Midbrain (tissue), 1 donor: Measurements from ENCODE around the gene PLA2G6.

Experiments used
- DNase-seq: peaks from one replicate; lab custom pipeline; 2025; lab: John Stamatoyannopoulos, UW

The PLA2G6 gene

DNA sequence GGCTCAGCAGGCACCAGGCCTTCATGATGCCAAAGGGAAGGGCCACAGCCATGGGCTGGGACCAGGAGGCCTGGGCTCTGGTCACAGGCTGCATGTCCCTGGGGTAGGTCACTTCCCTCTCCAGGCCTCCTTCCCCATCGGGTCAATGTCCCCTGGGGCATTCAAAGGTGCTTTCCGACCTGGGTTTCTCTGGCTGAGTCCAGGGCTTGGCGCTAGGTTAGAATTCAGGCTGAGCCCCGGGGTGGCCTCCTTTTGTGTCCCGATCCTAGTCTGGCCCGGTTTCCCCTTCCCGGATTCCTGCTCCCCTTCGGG, 32.3 kb upstream of the PLA2G6 start:
- no peak for DNase-seq

GRCh38 chr22:38213319-38213989, 31.8 kb upstream of the PLA2G6 start:
- no peak for DNase-seq

- no peak for DNase-seq
These were observed 30.8 kb upstream of the PLA2G6 start for GRCh38 chr22:38212442-38212841.

DNA sequence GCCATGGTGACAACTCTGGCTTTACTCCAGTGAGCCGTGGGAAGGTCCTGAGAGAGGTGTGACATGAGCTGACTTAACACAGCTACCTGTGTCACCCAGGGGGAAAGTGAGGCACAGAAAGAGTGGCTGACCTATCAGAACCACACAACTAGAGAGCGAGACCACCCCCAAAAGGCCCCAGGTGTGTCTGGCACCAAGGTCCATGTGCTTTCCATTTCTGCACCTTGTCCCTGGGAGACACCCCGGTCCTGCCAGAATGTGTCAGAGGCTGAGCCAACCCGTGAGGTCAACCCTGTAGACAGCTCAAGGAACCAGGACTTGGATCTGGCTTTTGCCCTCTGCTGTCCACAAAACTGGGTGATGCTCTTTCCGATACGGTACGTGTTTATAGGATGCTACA, 29.9 kb upstream of the PLA2G6 start:
- DNase-seq, result no peak

DNA sequence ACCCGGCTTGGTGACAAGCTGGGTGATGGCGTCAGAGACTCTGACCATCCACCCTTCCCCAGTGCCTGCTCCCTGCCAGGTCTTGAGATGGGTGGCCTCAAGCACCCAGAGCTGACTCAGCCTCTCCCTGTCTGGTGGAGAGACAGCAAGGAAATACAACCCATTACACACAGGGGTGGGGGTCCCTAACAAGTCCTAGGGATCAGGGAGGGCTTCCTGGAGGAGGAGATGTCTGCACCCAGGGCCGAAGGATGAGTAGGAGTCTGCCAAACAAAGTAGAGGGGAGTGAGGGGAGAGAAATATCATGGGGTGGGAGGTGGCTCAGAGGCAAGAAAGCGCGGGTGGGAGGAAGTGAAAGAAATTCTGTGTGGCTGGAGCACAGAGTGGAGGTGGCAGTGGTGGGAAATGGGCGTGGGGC, 26.9 kb upstream of the PLA2G6 start:
- no peak for DNase-seq

- no peak for DNase-seq
These were observed 26.3 kb upstream of the PLA2G6 start for GRCh38 chr22:38207898-38208432.

DNA sequence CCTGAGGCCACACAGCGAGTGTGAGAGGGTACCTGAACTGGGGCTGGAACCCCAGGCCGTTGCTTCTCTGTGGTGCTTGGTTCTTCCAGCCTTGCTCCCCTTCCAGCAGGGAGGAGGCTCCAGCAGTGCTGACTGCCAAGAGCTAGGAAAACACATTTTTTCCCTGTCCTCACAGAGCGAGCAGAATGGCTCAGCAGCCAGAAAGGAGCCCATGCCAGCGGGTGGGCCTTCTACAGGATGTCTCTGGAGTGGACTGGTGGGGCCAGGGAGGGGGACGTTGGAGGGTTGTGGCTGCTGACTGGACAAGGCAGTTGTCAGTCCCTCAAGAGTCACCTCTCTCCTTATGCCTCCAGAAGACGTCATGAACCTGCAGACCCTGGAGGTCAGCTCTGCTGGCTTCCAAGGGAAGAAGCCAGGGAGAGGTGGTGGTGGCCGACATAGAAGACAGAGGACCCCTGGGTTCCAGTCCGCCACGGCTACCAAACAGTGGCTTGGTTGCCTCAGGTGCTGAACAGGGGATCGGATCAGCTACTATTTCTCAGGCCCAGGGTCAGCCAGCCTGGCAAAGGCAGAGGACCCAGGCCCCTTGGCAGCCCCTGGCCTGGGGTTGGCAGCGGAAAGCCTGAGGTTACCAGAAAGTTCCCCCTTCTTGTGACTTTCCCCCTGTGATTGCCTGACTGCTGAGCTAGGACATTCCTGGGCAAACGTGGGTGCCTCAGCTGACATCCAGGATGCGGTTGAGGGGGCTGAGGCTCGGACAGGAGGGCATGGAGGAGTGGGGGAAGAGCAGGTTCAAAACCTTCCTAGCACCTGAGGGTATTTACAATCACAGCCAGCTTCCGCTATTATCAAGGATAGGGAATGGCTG, 23.9 kb upstream of the PLA2G6 start:
- DNase-seq, result peak; percentile 43

- DNase-seq, result no peak
These were observed 23.2 kb upstream of the PLA2G6 start for GRCh38 chr22:38204784-38205183.

DNA sequence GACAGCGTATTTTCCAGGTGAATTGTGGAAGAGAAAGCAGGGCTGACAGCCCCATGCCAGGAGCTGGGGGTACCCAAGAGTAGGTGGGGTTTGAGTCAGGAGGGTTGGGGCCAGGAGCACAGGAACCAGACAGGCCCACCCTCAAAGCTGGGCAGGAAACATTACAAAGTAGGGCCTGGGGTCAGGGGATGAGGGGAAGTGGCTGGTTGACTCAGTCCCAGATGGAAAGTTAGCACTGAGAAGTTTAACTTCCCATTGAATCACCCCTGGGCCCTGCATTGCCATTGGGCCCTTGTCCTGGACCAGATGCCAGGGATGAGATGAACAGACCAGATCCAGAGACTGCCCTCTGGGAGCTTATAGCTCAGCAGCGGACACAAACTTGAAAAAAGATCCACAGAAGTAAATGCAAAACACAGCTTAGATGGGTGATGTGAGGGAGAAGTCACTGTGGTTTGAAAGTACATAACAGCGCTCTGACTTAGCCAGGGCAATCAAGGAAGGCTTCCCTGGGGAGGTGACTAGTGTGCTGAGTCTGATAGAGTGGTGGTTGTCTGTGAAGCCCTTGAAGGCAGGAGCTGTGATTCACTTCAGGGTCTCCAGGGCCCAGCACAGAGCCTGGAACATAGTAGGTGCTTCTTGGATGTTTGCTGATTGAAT, 22.4 kb upstream of the PLA2G6 start:
- no peak for DNase-seq

GRCh38 chr22:38203090-38203810, 21.6 kb upstream of the PLA2G6 start:
- DNase-seq, result no peak

DNA sequence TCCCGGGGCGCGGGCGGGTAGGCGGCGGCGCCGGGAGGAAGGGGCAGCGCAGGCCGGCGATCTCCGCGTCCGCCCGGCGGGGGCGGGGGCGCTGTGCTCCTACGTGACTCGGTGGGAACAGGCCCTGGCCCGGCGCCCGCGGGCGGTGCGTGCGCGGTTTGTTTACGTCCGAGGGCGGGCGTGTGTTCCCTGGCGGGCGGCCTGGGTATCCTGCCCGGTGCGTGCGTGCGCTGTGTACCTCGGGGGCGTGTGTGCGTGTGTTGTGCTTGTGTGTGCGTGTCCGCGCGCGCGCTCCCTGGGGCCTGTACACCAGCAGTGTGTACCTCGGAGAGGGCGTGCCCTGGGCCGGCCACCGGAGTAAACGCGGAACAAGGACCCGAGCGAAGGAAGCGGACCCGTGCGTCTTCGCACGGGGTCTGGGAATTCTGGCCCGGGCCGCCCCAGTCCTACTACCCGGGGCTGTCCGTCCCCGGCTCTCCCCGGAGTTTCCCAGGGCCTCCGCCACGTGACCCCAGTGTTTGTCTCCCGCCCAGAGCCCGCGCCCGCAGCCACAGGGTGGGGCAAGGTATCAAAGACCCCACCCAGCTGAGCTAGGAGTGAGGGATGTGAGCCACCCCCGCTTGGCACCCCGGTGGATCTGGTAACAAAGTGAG, 20.9 kb upstream of the PLA2G6 start:
- DNase-seq, result peak; percentile 25

DNA sequence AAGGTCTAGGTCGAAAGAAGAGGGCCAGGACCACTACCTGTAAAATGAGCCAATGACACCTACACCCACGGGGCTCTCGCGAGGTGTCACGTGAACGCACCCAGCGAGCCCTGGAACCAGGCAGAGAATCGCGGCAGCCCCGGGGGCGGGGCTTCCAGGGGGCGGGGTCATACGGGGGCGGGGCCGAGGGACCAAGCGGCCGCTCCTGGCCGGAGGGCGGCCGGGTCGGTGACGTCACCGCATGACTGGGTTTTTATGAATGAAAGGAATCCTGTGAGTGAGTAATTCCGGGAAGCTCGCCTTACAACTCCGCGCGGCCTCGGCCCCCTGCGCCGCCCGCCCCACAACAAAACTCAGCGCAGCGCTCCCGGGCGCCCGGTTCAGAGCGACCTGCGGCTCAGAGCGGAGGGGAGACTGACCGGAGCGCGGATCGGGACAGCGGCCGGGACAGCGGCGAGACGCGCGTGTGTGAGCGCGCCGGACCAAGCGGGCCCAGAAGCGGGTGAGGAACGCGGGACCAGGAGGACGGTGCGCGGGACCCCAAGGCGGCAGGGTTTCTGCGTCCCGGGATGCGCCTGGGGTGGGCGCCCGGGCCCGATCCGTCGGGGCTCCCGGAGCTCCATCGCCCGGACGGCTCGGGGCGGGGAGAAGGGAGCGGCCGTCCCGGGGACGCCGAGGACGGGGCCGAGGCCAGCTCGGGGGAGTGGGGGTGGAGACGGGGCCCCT, 20.2 kb upstream of the PLA2G6 start, which contains the start of gene MAFF:
TSS of gene MAFF (plus strand) at position 284 of the 726 bp plus-strand sequence. CDS start 11,860 bp downstream, outside the sequence.
- peak; percentile 89 for DNase-seq

- DNase-seq, result no peak
These were observed 19.7 kb upstream of the PLA2G6 start for GRCh38 chr22:38201371-38201710.

DNA sequence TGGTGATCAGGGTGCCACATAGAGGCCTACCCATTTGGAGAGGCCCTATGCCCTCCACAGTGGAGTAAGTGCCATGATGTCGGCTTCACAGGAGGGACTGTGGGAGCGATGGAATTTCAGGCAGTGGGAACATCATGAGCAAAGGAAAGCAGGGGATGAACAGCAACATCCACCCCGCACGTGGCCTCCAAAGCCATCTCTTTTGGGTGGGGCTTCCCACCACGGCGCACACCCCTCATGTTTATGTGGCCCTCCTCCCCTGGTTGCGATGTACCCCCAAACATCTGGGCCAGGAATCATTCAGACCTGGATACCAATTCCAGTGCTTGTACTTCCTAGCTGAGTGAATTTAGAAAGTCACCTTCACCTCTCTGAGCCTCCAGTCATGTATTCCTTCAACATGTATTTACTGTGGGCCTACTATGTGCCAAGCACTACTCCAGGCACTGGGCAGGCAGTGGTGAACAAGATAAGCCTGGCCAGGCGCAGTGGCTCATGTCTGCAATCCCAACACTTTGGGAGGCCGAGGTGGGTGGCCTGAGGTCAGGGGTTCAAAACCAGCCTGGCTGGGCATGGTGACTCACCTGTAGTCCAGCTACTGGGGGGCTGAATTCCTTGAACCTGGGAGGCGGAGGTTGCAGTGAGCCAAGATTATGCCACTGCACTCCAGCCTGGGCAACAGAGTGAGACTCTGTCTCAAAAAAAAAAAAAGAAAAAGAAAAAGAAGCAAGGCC, 18.4 kb upstream of the PLA2G6 start:
- DNase-seq, result no peak

DNA sequence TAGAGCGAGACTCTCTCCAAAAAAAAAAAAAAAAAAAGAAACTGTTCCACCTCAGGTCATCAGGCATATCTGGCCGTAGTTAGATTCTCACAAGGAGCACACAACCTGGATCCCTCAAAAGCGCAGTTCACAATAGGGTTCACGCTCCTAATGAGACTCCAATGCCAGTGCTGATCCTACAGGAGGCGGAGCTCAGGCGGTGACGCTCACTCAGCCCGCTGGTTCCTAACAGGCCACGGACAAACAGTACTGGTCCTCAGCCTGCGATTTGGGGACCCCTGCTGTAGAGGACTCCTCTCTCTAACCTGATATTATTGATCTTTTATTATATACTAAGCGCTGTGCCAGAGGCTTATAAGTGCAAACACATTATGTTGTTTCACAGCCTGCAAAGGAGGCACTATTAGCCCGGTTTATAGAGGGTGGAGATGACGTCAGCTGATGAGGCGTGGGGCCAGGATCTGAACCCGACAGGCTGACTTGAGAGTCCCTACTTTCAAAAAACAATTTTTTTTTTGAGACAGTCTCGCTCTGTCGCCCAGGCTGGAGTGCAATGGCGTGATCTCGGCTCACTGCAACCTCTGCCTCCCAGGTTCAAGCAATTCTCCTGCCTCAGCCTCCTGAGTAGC, 15.3 kb upstream of the PLA2G6 start:
- DNase-seq, result no peak

- DNase-seq, result no peak
These were observed 11.9 kb upstream of the PLA2G6 start for GRCh38 chr22:38193580-38193979.

DNA sequence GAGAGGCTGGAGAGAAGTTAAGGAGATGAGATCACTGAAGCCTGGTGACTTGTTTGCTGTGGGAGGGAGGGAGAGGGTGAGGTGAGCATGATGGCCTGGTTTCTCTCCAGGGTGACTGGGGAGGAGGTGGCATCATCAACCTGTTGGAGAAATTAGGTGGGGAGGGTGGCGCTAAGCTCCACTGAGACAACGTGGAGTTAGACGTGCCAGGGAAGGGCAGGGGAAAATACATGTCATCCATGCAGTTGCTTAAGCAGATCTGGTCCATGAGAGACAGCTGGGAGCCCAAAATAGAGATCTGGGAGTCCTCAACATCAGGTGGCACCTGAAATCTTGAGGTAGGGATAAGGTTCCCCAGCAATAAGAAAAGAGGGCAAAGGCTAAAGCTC, 10.8 kb upstream of the PLA2G6 start:
- DNase-seq, result no peak

DNA sequence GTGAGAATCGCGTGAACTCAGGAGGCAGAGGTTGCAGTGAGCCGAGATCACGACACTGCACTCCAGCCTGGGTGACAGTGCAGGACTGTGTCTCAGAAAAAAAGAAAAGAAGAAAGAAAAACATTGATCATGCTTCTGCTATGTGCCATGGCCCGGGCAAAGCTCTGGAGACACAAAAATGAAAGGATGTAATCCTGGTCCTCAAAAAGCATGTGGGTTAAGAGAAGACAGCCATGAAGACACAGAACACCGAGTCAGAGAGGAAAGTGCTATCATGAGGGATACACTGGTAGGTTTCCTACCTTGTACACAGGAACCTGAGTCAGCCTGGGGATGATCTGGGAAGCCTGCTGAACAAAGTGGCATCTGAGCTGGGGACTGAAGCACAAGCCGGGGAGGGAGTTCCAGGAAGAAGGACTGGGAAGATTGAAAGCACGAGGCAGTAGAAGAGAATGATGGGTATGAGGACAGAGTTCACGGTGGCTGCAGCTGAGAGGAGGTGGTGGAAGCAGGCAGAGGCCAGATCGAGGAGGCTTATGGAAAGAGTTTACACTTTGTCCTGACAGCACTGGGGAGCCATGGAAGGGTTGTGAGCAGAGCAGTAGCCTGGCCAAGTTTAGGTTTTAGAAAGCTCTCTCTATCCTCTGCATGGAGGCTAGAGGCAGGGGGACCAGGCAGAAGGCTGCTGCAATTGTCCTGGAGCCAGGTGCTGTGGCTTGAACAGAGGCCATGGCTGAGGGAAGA, 10.3 kb upstream of the PLA2G6 start:
- DNase-seq, result no peak

DNA sequence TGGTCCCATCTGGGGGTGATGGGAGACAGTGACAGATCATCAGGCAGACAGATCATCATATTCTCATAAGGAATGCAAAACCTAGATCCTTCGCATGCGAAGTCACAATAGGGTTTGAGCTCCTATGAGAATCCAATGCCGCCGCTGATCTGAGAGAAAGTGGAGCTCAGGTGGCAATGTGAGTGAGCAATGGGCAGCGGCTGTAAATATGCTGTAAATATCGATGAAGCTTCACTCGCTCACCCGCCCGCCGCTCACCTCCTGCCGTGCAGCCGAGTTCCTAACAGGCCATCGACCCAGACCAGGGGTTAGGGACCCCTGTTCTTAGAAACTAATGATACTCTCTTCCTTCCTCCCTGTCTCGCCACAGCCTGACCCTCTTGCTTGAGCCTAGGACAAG, 9.4 kb upstream of the PLA2G6 start:
- no peak for DNase-seq
